Mucosa of rectum (tissue), 2 donors: Measurements from ENCODE around the gene ANKRA2.

Experiments used
- H3K27ac ChIP-seq, 2 donors: one replicate each; pipeline ENCODE4 v1.7.0; 2013; ENCODE audit warnings: inconsistent platforms in 2 of 2, low read depth in 2 of 2, low read length in 2 of 2
- H3K27me3 ChIP-seq, 2 donors: one replicate each; pipeline ENCODE4 v1.7.0; 2013; ENCODE audit warnings: low read length in 2 of 2; ENCODE audit not compliant: control insufficient read depth in 2 of 2, insufficient read depth in 2 of 2
- H3K36me3 ChIP-seq, 2 donors: one replicate each; pipeline ENCODE4 v1.7.0; 2013; ENCODE audit warnings: low read length in 2 of 2; ENCODE audit not compliant: control insufficient read depth in 2 of 2, insufficient read depth in 2 of 2
- H3K4me1 ChIP-seq, 2 donors: one replicate each; pipeline ENCODE4 v1.7.0; 2013; ENCODE audit warnings: low read length in 2 of 2, mild to moderate bottlenecking in 1 of 2; ENCODE audit not compliant: control insufficient read depth in 2 of 2, insufficient read depth in 2 of 2
- H3K4me3 ChIP-seq, 2 donors: one replicate each; pipeline ENCODE4 v1.7.0; 2013; ENCODE audit warnings: low read length in 2 of 2
- H3K9ac ChIP-seq, 2 donors: one replicate each; pipeline ENCODE4 v1.7.0; 2013; ENCODE audit warnings: low read length in 2 of 2, low read depth in 1 of 2, mild to moderate bottlenecking in 1 of 2
- H3K9me3 ChIP-seq, 2 donors: one replicate each; pipeline ENCODE4 v1.7.0; 2013; ENCODE audit warnings: low read length in 2 of 2; ENCODE audit not compliant: control insufficient read depth in 2 of 2
- donor health status: healthy.
- donor health status: Normal muscosa, but diverticular disease.

Gene ANKRA2, protein sequence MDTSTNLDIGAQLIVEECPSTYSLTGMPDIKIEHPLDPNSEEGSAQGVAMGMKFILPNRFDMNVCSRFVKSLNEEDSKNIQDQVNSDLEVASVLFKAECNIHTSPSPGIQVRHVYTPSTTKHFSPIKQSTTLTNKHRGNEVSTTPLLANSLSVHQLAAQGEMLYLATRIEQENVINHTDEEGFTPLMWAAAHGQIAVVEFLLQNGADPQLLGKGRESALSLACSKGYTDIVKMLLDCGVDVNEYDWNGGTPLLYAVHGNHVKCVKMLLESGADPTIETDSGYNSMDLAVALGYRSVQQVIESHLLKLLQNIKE

DNA sequence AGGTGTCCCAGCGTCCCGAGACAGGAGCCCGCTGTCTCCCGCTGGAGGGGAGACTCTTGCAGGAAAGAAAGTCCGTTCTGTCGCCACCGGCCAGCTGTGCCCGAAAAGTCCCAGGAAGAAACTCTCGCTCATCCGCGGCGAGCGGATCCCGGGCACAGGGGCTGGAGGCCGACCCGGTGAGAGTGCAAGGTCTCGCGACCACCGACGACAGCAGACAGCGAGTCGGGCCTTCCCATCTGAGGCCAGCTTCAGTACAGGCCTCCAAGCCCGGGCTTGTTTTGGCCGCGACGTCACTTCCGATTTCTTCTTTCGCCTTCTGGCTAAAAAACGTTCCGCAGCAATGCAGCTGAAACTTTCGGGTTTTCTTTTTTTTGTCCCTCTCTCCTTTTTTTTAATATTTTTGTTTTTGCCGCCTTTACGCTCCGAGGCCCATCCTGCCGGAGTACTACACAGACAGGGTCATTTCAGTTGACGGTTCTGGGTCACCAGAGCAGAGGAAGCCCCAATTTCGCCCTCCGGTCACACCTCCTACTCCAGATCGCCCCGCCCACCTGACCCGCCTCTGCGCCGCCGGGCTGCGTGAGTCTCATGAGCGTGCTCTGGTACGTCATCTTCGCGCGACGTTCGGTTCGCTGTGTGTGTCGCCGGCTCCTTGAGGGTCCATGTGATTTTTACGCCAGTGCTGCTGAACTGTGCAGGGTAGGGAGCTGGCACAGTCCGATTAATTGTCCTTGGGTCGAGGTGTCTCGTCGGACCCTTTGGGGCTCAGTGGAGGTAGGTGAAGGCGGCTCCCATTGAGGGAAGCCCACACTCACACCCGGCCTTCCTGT is at the start of gene ANKRA2, which contains the start of gene UTP15:
Gene ANKRA2, minus strand, starts transcription at position 501 of the 830 bp plus-strand sequence. CDS start 2,758 bp downstream, outside the sequence.
Gene UTP15, plus strand, starts transcription at position 605 of the 830 bp plus-strand sequence. CDS start 1,602 bp downstream, outside the sequence.
- peaks cover 20 to 21% of the 10 kb centered on the region in 2 donors for H3K4me1 ChIP-seq
- H3K4me3 ChIP-seq, result peak within 1 kb of the TSS; percentile 91

DNA sequence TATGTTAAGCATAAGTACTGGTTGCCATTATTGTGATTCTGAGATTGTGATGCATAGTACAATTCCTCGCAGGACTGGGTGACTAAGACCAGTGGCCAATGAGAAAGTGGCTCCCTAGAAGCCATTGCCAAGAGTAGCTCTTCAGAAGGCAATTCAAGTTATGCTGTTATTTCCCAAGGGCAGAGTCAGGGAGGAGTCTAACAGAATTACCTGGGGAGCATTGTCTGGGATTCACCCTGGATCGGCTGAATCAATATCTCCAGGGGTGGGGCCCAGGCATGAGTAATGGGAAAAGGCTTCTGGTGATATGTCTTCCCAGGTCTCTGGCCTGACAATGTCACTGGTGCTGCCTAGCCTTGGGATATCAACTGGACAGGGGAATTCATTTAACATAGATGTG is 49.6 kb upstream of the ANKRA2 start:
- Histone ChIP-seq H3K27me3 (no peaks in the 10 kb centered on the region), H3K9ac (no peak overlapping the region), H3K27ac (no peak overlapping the region), H3K9me3 (no peaks in the 10 kb centered on the region), H3K4me3 (no peak overlapping the region), H3K4me1 (peaks cover 3 to 6% of the 10 kb centered on the region in 2 donors), H3K36me3 (no peaks in the 10 kb centered on the region)

More for the DNA sequence above, at the start of gene ANKRA2, which contains the start of gene UTP15:
- Histone ChIP-seq H3K27ac (peak within 1 kb of the TSS; percentile 83 to 93), H3K36me3 (peaks cover 10 to 13% of the 10 kb centered on the region in 2 donors), H3K27me3 (no peaks in the 10 kb centered on the region), H3K9ac (peak within 1 kb of the TSS; percentile 94 to 99), H3K9me3 (no peaks in the 10 kb centered on the region)

DNA sequence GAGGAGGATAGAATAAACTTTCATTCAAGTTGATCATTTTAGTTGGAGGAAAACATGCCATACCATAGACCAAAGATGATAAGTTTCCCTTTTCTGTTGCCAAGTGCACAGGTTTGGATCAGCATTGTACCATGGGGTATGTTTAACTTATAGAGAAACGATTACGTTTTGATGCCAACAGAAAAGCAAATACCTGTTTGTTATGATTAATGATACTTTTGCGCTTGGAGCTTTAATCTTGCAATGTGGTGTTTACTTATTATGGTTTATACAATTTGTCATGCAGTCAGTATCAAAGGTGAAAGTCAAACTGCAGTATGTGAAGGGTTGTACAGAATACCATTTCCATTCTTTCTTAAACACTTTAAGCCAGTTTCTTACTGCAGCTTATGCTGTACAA is 47.4 kb upstream of the ANKRA2 start:
- Histone ChIP-seq H3K9me3 (no peaks in the 10 kb centered on the region), H3K9ac (no peak overlapping the region), H3K27ac (no peak overlapping the region), H3K4me1 (peaks cover 3 to 6% of the 10 kb centered on the region in 2 donors), H3K4me3 (no peak overlapping the region), H3K27me3 (no peaks in the 10 kb centered on the region), H3K36me3 (no peaks in the 10 kb centered on the region)

DNA sequence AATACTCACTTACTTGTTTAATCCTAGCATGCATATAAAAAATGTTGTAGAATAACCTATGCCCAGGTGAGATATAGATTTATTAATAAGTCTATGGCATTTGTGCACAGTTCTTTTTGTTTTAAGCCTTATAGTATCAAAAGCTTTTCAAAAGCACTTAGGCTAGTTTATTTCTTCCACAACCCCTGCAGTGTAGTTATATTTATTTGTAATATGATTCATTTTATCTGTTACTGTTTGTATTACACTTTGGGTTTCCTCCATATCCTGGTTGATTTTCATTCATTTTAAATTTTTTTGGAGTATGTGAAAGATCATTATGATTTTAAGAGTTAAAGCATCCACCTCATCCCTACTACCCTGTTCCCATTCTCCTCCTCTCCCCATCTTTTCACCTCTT is 41.8 kb upstream of the ANKRA2 start:
- Histone ChIP-seq H3K27me3 (no peaks in the 10 kb centered on the region), H3K36me3 (no peaks in the 10 kb centered on the region), H3K27ac (no peak overlapping the region), H3K4me1 (peaks cover 0 to 5% of the 10 kb centered on the region in 2 donors), H3K9me3 (no peaks in the 10 kb centered on the region), H3K4me3 (no peak overlapping the region), H3K9ac (no peak overlapping the region)

DNA sequence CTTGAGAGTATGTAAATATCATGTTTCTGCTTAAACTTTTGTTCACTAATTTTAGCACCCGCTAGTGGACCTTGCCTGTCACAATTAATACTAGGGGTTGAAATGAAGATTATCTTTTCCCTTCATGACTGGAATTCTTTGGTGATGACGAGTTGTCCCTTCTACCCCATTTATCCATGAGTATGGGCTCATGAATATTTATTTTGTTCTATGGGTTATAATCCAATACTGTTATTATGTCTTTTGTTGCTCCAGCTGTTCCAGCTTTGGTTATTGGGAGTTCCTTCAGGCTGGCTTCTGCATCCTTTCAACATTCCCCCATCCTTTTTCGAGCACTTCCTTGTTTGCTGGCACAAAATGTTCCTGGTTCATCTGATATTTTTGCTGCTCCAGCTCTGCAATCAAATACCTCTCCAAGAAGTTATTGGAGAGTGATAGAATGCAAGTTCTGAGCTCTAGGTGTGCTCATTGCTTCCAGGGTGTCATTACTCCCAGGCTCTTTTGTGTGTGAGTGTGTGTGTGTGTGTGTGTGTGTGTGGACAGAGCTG is 40.8 kb upstream of the ANKRA2 start:
- H3K4me1 ChIP-seq, result peaks cover 0 to 5% of the 10 kb centered on the region in 2 donors
- peaks cover 0 to 3% of the 10 kb centered on the region in 2 donors for H3K9me3 ChIP-seq
- H3K27me3 ChIP-seq, result no peaks in the 10 kb centered on the region
- H3K4me3 ChIP-seq, result no peak overlapping the region
- H3K27ac ChIP-seq, result no peak overlapping the region
- no peak overlapping the region for H3K9ac ChIP-seq
- H3K36me3 ChIP-seq, result no peaks in the 10 kb centered on the region

DNA sequence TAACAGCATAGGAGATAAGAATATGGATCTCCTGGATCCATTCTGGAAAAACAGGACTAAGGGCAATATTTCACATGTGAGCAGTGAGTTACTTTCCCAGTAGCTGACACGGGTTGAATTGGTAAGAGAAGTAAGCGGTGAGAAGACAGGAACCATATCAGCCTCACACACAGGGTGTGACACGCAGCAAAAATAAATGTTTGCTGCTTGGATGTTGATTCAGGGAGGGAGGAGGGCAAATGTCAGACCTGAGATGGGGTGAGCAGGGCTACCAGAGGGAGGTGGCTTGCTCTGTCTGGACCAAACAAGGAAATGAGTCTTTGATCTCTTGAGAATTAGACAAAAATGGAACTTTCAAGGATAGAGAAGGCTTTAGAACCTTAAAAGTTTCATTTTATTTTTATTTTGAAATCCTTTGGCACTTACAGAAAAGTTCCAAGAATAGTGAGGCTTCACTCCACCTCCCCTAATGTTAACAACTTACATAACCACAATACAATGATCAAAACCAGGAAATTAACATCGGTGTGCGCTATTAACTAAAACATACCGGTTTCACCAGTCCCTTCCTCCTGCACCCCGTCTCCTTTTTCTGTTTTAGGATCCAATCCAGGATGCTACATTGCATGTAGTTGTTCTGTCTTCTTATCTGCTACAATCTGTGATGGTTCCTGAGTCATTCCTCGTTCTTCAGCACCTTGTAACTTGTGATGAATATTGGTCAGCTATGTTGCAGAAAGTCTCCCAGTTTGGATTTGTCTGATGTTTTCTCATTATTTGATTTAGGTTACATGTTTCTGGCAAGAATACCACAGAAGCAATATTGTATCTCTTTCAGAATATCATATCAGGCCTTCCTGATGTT is 40.0 kb upstream of the ANKRA2 start:
- Histone ChIP-seq H3K27ac (peak overlapping the region in 1 of 2 donors; percentile 38), H3K4me3 (no peak overlapping the region), H3K27me3 (no peaks in the 10 kb centered on the region), H3K9ac (no peak overlapping the region), H3K36me3 (no peaks in the 10 kb centered on the region), H3K9me3 (peaks cover 0 to 3% of the 10 kb centered on the region in 2 donors), H3K4me1 (peaks cover 0 to 5% of the 10 kb centered on the region in 2 donors)

DNA sequence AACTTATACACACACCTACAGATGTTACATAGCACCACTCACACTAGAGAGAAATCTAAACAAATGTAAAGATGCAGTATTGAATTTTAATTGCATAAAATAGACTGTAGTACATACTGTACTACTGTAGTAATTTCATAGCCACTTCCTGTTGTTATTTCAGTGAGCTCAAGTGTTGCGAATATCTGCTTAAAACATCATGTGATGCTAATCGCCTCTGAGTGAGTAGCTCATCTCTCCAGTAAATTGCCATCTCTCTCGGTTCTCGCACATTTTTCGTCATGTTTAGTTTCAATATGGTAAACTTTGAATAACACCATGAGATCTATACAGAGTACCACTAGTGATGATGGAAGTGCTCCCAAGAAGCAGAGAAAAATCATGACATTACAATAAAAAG is 38.6 kb upstream of the ANKRA2 start:
- H3K4me3 ChIP-seq, result no peak overlapping the region
- no peaks in the 10 kb centered on the region for H3K27me3 ChIP-seq
- peaks cover 0 to 5% of the 10 kb centered on the region in 2 donors for H3K4me1 ChIP-seq
- no peak overlapping the region for H3K9ac ChIP-seq
- H3K9me3 ChIP-seq, result peaks cover 0 to 3% of the 10 kb centered on the region in 2 donors
- H3K36me3 ChIP-seq, result no peaks in the 10 kb centered on the region
- H3K27ac ChIP-seq, result no peak overlapping the region

DNA sequence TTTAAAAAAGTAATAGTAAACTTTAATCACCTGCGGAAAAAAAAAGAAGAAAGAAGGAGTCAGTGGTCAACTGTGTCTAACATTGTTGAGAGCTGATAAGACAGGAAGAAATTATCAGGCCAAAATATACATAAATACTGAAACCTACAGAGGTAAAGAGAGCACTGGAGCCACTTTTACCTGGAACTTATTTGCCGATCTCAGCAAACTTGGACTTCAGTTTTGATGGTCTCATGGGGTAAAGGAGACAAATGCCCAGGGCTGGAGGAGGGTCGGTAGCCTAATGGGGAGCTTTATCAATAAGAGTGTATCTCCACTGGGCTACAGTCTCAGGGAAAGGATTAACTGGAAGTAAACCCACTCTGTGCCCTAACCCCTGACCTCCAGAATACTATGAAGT is 33.9 kb upstream of the ANKRA2 start:
- no peaks in the 10 kb centered on the region for H3K4me1 ChIP-seq
- no peak overlapping the region for H3K27ac ChIP-seq
- no peak overlapping the region for H3K9ac ChIP-seq
- peaks cover 0 to 3% of the 10 kb centered on the region in 2 donors for H3K9me3 ChIP-seq
- H3K4me3 ChIP-seq, result no peak overlapping the region
- H3K27me3 ChIP-seq, result no peaks in the 10 kb centered on the region
- no peaks in the 10 kb centered on the region for H3K36me3 ChIP-seq

DNA sequence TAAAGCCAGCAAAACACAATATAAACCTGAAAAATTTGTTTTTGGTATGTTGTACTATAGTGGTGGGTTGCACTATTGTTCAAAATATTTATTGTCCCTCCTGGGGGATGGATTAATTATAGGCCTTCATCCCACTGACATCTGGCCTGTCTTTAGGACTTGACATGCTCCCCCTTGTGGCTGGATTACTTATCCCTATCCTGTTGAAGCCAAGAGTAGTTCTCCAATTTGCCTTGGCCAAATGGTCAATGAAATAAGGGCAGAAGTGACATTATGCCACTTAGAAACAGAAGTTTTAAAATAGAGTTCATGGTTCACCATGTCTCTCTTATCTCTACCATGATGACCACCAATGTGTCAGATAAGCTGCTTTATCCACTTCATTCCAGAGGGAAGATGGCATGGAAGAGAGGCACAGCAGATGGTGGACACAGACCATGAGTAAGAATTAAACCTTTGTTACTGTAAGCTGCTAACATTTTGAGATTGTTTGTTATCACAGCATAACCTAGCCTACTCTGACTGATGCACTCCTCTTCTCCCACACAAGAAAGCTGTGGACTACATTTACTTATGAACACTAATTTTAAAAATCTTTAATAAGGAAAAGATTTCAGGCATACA is 31.4 kb upstream of the ANKRA2 start:
- Histone ChIP-seq H3K27ac (no peak overlapping the region), H3K4me3 (no peak overlapping the region)

More for the DNA sequence above, 31.4 kb upstream of the ANKRA2 start:
- no peak overlapping the region for H3K9ac ChIP-seq
- H3K36me3 ChIP-seq, result no peaks in the 10 kb centered on the region
- H3K9me3 ChIP-seq, result peaks cover 0 to 3% of the 10 kb centered on the region in 2 donors
- H3K4me1 ChIP-seq, result no peaks in the 10 kb centered on the region
- H3K27me3 ChIP-seq, result no peaks in the 10 kb centered on the region
